WTC11 (cell line): ENCODE results near the gene SLC49A3. TPM values are rescaled to one million over a fixed set of nuclear protein-coding genes. Genes with fewer than 3 reads are reported as not detected.

ENCODE experiments used
- ATAC-seq: fragments of 200-7000 bp; cut with Tn5 transposase; 2 replicates; pipeline ENCODE4 v1.10.0; 2021; ENCODE audit warnings: mild to moderate bottlenecking, moderate library complexity
- CTCF ChIA-PET: fragments of 300-600 bp; sonication (Branson Sonifier 250); formaldehyde crosslinking; loops from one replicate; lab custom pipeline; 2021; ENCODE audit warnings: antibody characterized with exemption; lab: Charles Lee
- POLR2A ChIA-PET: fragments of 350-600 bp; sonication (Branson Sonifier 250); formaldehyde crosslinking; loops from one replicate; lab custom pipeline; 2021; ENCODE audit warnings: antibody characterized with exemption; lab: Charles Lee
- DNase-seq: peaks from one replicate; pipeline ENCODE4 v3.0.0; 2021; ENCODE audit warnings: low spot score
- H3K27ac Mint-ChIP-seq: 2 replicates; pipeline ENCODE4 v1.8.0; 2021; ENCODE audit warnings: mixed read lengths
- H3K27me3 Mint-ChIP-seq: 2 replicates; pipeline ENCODE4 v1.8.0; 2021; ENCODE audit warnings: low read depth, mild to moderate bottlenecking, moderate library complexity, mixed read lengths
- H3K36me3 Mint-ChIP-seq: 2 replicates; pipeline ENCODE4 v1.8.0; 2021; ENCODE audit warnings: mixed read lengths
- H3K4me1 Mint-ChIP-seq: 2 replicates; pipeline ENCODE4 v1.8.0; 2022; ENCODE audit warnings: mixed read lengths
- H3K4me3 Mint-ChIP-seq: 2 replicates; pipeline ENCODE4 v1.8.0; 2021; ENCODE audit warnings: mild to moderate bottlenecking, moderate library complexity, mixed read lengths
- H3K9me3 Mint-ChIP-seq: 2 replicates; pipeline ENCODE4 v1.8.0; 2021; ENCODE audit warnings: mixed read lengths
- AFF4 ChIP-seq: sonication (generic); formaldehyde crosslinking; IDR thresholded peaks from 2 replicates; pipeline ENCODE4 v1.8.1; 2023; ENCODE audit warnings: mild to moderate bottlenecking, missing genetic modification reagents, borderline replicate concordance
- ARID4B ChIP-seq: sonication (generic); formaldehyde crosslinking; IDR thresholded peaks from 2 replicates; pipeline ENCODE4 v1.8.0; 2023; ENCODE audit warnings: missing genetic modification reagents, mild to moderate bottlenecking, borderline replicate concordance
- ATF1 ChIP-seq: sonication (generic); formaldehyde crosslinking; IDR thresholded peaks from 2 replicates; pipeline ENCODE4 v1.8.1; 2023; ENCODE audit warnings: mild to moderate bottlenecking, moderate library complexity, missing genetic modification reagents
- ATF2 ChIP-seq: sonication (generic); formaldehyde crosslinking; IDR thresholded peaks from 2 replicates; pipeline ENCODE4 v1.8.1; 2022; ENCODE audit warnings: low read depth, missing genetic modification reagents, borderline replicate concordance
- FOXK1 ChIP-seq: sonication (generic); formaldehyde crosslinking; IDR thresholded peaks from 2 replicates; pipeline ENCODE4 v1.8.0; 2022; ENCODE audit warnings: mild to moderate bottlenecking, moderate library complexity, missing genetic modification reagents
- GRHL2 ChIP-seq: fragments of 250-450 bp; sonication (Bioruptor Pico); IDR thresholded peaks from 2 replicates; pipeline ENCODE4 v1.8.0; 2022; ENCODE audit warnings: mild to moderate bottlenecking, moderate library complexity; ENCODE audit not compliant: insufficient replicate concordance, severe bottlenecking
- NR1H2 ChIP-seq: sonication (generic); formaldehyde crosslinking; IDR thresholded peaks from 2 replicates; pipeline ENCODE4 v1.9.0; 2021; ENCODE audit warnings: mild to moderate bottlenecking, moderate library complexity, missing genetic modification reagents
- NR2C2 ChIP-seq: sonication (generic); formaldehyde crosslinking; IDR thresholded peaks from 2 replicates; pipeline ENCODE4 v1.8.0; 2022; ENCODE audit warnings: mild to moderate bottlenecking, missing genetic modification reagents
- NR3C1 ChIP-seq: sonication (generic); formaldehyde crosslinking; conservative IDR thresholded peaks from 2 replicates; pipeline ENCODE4 v1.8.1; 2023; ENCODE audit warnings: low read depth, mild to moderate bottlenecking, missing genetic modification reagents
- OVOL2 ChIP-seq: fragments of 250-450 bp; sonication (Bioruptor Pico); IDR thresholded peaks from 2 replicates; pipeline ENCODE4 v1.9.0; 2021; ENCODE audit warnings: mild to moderate bottlenecking, borderline replicate concordance
- RORB ChIP-seq: fragments of 250-450 bp; sonication (Bioruptor Pico); IDR thresholded peaks from 2 replicates; pipeline ENCODE4 v1.9.0; 2021; ENCODE audit warnings: mild to moderate bottlenecking
- ZNF121 ChIP-seq: sonication (generic); formaldehyde crosslinking; IDR thresholded peaks from 2 replicates; pipeline ENCODE4 v1.8.0; 2023; ENCODE audit warnings: missing genetic modification reagents
- ZNF138 ChIP-seq: sonication (generic); formaldehyde crosslinking; conservative IDR thresholded peaks from 2 replicates; pipeline ENCODE4 v1.8.1; 2022; ENCODE audit warnings: mild to moderate bottlenecking, moderate library complexity, missing genetic modification reagents
- ZNF396 ChIP-seq: fragments of 250-450 bp; sonication (Bioruptor Pico); IDR thresholded peaks from 2 replicates; pipeline ENCODE4 v1.8.0; 2021; ENCODE audit warnings: mild to moderate bottlenecking, moderate library complexity, borderline replicate concordance
- ZNF423 ChIP-seq: fragments of 250-450 bp; sonication (Bioruptor Pico); IDR thresholded peaks from 2 replicates; pipeline ENCODE4 v2.1.2; 2022; ENCODE audit warnings: mild to moderate bottlenecking, moderate library complexity
- ZNF671 ChIP-seq: fragments of 250-450 bp; sonication (Bioruptor Pico); IDR thresholded peaks from 2 replicates; pipeline ENCODE4 v1.8.0; 2021; ENCODE audit warnings: mild to moderate bottlenecking
- ZSCAN18 ChIP-seq: fragments of 250-450 bp; sonication (Bioruptor Pico); IDR thresholded peaks from 2 replicates; pipeline ENCODE4 v2.1.2; 2022; ENCODE audit warnings: mild to moderate bottlenecking, moderate library complexity
- total RNA-seq: library from RNA; stranded (reverse); gene quantifications from 3 replicates; pipeline ENCODE4 v1.2.3, GENCODE V29; 2021

Gene SLC49A3
- total RNA-seq, 1 experiment from 2014 or later, result 5.8 TPM

GRCh38 chr4:666822-667544, 22.0 kb downstream of the SLC49A3 start (continued):
- TF ChIP-seq ARID4B (CRISPR knock-in tag) (no peak), NR3C1 (CRISPR knock-in tag) (no peak), NR2C2 (CRISPR knock-in tag) (no peak), GRHL2 (CRISPR knock-in tag) (no peak), FOXK1 (CRISPR knock-in tag) (no peak), ZSCAN18 (CRISPR knock-in tag) (no peak), ZNF121 (CRISPR knock-in tag) (no peak), ZNF671 (CRISPR knock-in tag) (no peak), NR1H2 (CRISPR knock-in tag) (no peak), OVOL2 (CRISPR knock-in tag) (no peak)

GRCh38 chr4:666436-666810, 22.5 kb downstream of the SLC49A3 start:
- POLR2A ChIA-PET, result no interaction called here
- H3K4me1 Mint-ChIP-seq, result peaks cover 3% of the 10 kb centered on the region
- no peak for ATAC-seq
- no peak for TF ChIP-seq ZNF423
- TF ChIP-seq ZSCAN18 (CRISPR knock-in tag), result no peak
- no peak for TF ChIP-seq ZNF138 (CRISPR knock-in tag)
- no peak for TF ChIP-seq RORB (CRISPR knock-in tag)
- no peak for TF ChIP-seq ATF1 (CRISPR knock-in tag)
- no peak for TF ChIP-seq ATF2 (CRISPR knock-in tag)
- TF ChIP-seq ARID4B (CRISPR knock-in tag), result no peak
- TF ChIP-seq ZNF396 (CRISPR knock-in tag), result no peak
- TF ChIP-seq AFF4 (CRISPR knock-in tag), result no peak

More at GRCh38 chr4:666436-666810, 22.5 kb downstream of the SLC49A3 start:
- Mint-ChIP-seq H3K27ac (no peak overlapping the region), H3K27me3 (no peaks in the 10 kb centered on the region; the same call in 1 of the 2 replicates), H3K9me3 (no peaks in the 10 kb centered on the region), H3K4me3 (no peak overlapping the region), H3K36me3 (peaks cover 9% of the 10 kb centered on the region)
- DNase-seq, result no peak
- CTCF ChIA-PET, result interaction anchor here (1.5 kb wide), 1 partner anchor 64 kb away, joined by 6 read pairs; no protein-coding TSS in a partner anchor
